ENCODE results near the gene IFITM2.
"Not testable (repeated sequence)": the region's sequence is repeated elsewhere in the genome, so short reads cannot be mapped to it uniquely, and the experiment has no call there.

IFITM2 gene

DNA sequence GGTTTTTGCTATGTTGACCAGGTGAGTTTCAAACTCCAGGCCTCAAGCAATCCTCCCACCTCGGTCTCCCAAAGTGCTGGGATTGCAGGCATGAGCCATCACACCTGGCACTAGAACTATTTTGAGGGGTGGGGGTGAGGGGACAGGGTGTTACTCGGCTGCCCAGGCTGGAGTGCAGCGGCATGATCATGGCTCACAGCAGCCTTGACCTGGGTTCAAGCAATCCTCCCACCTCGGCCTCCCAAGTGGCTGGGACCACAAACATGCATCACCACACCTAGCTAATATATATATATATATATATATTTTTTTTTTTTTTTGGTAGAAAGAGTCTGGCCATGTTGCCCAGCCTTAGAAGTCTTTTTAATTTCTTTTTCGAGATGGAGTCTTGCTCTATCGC lies 30.1 kb downstream of the IFITM2 start:
- H3K4me3 ChIP-seq (ENCODE audit: low read depth, low read length), result no peak overlapping the region
- TF ChIP-seq, protein P1, sequence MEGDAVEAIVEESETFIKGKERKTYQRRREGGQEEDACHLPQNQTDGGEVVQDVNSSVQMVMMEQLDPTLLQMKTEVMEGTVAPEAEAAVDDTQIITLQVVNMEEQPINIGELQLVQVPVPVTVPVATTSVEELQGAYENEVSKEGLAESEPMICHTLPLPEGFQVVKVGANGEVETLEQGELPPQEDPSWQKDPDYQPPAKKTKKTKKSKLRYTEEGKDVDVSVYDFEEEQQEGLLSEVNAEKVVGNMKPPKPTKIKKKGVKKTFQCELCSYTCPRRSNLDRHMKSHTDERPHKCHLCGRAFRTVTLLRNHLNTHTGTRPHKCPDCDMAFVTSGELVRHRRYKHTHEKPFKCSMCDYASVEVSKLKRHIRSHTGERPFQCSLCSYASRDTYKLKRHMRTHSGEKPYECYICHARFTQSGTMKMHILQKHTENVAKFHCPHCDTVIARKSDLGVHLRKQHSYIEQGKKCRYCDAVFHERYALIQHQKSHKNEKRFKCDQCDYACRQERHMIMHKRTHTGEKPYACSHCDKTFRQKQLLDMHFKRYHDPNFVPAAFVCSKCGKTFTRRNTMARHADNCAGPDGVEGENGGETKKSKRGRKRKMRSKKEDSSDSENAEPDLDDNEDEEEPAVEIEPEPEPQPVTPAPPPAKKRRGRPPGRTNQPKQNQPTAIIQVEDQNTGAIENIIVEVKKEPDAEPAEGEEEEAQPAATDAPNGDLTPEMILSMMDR (IDR thresholded peaks at IDR 0.05; ENCODE audit: borderline replicate concordance, insufficient read depth, low read depth, low read length), result no peak

DNA sequence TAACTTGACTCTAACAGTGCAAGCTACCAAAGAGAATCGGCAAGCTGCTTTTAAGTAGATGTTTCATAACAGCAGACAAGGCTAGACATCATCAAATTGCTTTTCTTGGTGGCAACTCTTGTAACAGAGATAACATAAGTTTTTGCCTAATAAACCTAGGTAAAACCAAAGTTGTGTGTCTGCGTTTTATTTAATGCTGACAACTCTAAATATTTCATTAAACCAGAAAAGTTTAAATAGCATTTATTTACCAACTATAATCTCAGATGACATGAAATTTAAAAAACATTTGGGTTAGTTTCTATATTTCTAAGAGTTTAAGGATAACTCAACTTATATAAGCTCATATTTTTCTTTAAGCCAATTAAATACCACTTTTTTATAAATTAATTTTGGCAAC lies 32.3 kb downstream of the IFITM2 start:
- H3K4me3 ChIP-seq (ENCODE audit: low read depth, low read length), result no peak overlapping the region
- TF ChIP-seq, protein P1 (IDR thresholded peaks at IDR 0.05; ENCODE audit: borderline replicate concordance, insufficient read depth, low read depth, low read length), result no peak

DNA sequence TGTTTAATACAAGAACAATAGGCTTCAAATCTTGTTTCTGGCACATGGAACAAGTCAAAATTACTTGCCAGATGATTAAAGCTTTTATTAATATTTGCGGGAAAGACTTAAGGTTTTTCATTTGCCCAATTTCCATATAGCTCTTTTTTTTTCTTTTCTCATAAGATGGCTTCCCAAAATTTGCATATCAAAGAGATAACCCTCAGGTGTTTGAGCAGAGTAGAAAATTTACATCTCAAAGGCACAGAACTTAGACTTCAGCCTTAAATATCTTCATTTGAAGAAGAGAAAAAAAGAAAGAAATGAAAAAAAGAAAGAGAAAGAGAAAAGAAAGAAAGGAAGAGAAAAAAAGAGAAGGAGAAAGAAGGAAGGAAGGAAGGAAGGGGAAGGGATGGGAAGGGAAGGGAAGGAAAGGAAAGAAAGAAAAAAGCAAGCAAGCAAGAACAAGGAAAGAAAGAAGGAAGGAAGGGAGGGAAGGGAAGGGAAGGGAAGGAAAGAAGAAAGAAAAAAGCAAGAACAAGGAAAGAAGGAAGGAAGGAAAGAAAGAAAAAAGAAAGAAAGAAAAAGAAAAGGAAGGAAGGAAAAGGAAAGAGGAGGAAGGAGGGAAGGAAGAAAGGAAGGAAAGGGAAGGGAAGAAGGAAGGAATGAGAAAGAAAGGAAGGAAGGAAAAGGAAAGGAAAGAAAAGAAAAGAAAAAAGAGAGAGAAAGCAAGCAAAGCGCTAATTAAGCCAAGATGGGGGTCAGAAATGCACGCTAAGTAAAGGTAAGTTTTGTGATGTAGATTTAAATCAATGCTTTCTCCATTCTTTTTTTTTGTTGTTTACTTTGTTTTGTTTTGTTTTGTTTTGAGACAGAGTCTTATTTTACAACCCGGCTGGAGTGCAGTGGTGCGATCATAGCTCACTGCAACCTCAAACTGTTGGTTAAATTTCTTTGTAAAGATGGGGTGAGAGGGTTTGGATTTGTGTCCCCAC lies 33.2 kb downstream of the IFITM2 start:
- no peak overlapping the region for H3K4me3 ChIP-seq (ENCODE audit: low read depth, low read length)
- TF ChIP-seq, protein P1 (IDR thresholded peaks at IDR 0.05; ENCODE audit: borderline replicate concordance, insufficient read depth, low read depth, low read length), result no peak

DNA sequence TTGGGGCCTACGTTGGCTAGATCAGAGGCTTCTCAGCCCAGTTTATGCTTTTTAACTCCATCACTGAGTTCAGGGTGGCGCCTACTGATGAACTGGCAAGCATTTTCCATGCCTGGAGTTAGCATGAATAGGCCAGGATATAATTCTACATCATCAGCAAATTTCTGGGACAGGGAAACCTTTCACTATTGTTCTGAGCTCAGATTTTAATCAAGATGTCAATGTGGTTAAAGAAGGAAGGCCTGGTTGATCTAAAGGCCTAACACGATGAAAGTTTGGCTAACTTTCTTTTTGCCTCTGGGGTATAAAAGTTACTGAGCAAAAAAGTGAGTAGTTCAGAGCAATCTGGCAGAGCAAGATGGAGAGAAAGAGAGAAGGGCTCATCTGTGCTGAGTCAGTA lies 34.7 kb downstream of the IFITM2 start:
- TF ChIP-seq, protein P1 (IDR thresholded peaks at IDR 0.05; ENCODE audit: borderline replicate concordance, insufficient read depth, low read depth, low read length), result no peak

DNA sequence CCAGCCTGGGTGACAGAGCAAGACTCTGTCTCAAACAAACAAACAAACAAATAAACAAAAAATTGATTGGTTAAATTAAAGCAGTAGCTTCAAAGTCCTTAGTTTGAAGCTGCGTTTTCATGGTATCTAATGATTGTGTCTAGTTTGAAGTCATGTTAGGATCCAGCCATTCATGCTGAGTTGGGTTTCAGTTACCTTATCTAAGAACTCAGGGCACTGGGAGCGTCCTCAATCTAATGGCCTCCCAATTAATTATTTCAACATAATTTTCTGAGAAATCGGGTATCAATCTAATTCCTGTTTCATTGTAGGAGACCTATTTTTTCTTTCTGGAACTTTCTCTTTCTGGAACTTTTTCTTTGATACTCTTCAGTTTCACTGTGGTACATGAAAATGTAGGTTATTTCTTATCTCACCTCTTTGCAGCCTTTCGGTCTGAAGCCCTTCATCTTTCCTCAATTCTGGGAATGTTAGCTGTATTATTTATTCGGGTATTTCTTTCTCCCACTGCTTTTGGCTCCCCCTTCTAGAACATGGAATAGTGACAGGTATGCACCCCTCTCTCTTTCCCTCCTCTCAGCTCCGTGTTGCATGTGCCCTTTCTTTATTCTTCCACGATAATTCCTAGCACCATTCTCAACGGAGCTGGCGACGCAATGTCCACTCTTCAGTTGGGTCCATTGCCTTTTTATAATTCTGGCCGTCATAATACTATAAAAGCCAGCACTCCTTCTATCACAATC lies 37.4 kb downstream of the IFITM2 start:
- TF ChIP-seq, protein P1 (IDR thresholded peaks at IDR 0.05; ENCODE audit: borderline replicate concordance, insufficient read depth, low read depth, low read length), result no peak
- H3K4me3 ChIP-seq (ENCODE audit: low read depth, low read length), result no peak overlapping the region

More for the DNA sequence above, 34.7 kb downstream of the IFITM2 start:
- no peak overlapping the region for H3K4me3 ChIP-seq (ENCODE audit: low read depth, low read length)

DNA sequence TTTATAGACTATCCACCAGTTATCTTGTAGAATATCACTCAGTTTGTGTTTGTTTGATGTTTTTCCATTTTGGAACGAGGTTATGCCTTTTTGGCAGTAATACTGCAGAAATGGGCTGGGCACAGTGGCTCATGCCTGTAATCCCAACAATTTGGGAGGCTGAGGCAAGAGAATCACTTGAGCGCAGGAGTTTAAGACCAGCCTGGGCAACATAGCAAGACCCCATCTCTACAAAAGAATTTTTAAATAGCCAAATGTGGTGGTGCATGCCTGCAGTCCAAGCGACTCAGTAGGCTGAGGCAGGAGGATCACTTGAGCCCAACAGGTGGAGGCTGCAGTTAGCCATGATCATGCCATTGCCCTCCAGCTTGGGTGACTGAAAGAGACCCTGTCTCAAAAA lies 38.9 kb downstream of the IFITM2 start:
- TF ChIP-seq, protein P1 (IDR thresholded peaks at IDR 0.05; ENCODE audit: borderline replicate concordance, insufficient read depth, low read depth, low read length), result no peak
- no peak overlapping the region for H3K4me3 ChIP-seq (ENCODE audit: low read depth, low read length)

DNA sequence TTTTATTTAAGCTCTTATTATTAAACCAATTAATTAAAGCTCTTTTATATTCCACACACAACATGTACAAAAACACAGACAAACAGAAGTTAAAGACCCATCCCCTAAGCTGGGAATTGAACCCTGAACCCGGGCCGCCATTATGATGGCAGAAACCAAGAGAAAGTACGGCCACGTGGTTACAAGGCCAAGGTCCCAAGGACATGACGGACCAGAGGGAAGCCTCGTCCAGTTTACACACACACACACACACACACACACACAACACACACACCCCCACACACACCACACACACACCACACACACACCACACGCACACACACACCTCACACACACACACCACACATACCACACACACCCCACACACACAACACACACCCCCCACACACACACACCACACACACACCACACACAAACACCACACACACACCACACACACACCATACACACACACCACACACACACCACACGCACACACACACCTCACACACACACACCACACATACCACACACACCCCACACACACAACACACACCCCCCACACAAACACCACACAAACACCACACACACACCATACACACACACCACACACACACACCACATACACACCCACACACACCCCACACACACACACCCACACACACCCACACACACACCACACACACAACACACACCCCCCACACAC lies 41.8 kb downstream of the IFITM2 start:
- not testable (repeated sequence) for H3K4me3 ChIP-seq (ENCODE audit: low read depth, low read length)

DNA sequence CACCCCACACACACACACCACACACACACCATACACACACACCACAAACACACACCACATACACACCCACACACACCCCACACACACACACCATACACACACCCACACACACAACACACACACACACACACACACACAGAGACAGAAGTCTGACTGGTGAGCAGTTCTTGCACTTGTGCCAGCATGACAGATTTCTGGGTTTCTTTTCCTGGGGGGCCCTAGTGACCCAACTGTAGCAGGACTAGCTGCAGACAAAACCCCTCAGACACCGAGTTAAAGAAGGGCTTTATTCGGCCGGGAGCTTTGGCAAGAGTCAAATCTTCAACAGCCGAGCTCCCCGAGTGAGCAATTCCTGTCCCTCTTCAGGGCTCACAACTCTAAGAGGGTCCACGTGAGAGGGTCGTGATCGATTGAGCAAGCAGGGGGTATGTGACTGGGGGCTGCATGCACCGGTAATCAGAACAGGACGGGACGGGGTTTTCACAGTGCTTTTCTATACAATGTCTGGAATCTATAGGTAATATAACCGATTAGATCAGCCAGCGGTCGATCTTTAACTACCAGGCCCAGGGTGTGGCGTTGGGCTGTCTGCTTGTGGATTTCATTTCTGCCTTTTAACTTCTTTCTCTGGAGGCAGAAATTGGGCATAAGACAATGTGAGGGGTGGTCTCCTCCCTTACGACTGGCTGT lies 42.6 kb downstream of the IFITM2 start:
- H3K4me3 ChIP-seq (ENCODE audit: low read depth, low read length), result not testable (repeated sequence)
